GM20000 (cell line): ENCODE measurements around the gene CTDP1.

Source experiments
- DNase-seq: peaks from one replicate; pipeline ENCODE4 v3.0.0; 2012; ENCODE audit warnings: low spot score
- TF ChIP-seq, protein P1 (sequence below): IDR thresholded peaks from 2 replicates; pipeline ENCODE4 v1.5.1; 2012; ENCODE audit warnings: mild to moderate bottlenecking, control low read depth; ENCODE audit errors: extremely low read depth, missing control alignments

Gene CTDP1

DNA sequence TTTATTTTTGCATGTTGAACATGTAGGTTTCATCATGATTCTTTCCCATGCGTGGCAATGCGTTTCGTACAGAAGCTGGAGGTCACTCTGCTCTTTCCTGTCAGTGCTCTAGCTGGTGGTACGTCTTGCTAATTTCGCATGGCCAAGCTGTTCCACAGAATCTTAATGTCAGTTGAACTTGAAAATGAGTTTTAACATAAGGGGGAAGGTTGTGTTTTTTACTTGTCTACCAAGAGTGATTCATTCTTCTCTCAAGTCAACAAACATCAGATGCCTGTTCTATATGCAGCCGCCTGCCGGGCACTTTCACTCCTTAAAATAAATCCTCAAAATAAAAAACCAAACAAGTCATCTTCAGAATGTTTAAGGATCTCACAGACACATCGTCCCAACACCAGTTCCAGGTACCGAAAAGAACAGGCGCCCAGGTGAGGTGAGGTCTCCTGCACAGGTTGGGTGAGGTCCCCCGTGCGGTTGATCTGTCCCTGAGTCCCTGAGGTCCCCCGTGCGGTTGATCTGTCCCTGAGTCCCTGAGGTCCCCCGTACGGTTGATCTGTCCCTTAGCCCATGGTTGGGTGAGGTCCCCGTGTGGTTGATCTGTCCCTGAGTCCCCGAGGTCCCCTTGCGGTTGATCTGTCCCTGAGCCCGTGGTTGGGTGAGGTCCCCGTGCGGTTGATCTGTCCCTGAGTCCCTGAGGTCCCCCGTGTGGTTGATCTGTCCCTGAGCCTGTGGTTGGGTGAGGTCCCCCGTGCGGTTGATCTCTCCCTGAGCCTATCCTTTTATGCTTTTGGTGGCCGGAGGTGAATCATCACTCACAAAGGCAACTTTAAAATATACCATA, 61.1 kb downstream of the CTDP1 start:
- TF ChIP-seq, protein P1, sequence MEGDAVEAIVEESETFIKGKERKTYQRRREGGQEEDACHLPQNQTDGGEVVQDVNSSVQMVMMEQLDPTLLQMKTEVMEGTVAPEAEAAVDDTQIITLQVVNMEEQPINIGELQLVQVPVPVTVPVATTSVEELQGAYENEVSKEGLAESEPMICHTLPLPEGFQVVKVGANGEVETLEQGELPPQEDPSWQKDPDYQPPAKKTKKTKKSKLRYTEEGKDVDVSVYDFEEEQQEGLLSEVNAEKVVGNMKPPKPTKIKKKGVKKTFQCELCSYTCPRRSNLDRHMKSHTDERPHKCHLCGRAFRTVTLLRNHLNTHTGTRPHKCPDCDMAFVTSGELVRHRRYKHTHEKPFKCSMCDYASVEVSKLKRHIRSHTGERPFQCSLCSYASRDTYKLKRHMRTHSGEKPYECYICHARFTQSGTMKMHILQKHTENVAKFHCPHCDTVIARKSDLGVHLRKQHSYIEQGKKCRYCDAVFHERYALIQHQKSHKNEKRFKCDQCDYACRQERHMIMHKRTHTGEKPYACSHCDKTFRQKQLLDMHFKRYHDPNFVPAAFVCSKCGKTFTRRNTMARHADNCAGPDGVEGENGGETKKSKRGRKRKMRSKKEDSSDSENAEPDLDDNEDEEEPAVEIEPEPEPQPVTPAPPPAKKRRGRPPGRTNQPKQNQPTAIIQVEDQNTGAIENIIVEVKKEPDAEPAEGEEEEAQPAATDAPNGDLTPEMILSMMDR, result no peak
- DNase-seq, result no peak

- TF ChIP-seq, protein P1, result no peak
- no peak for DNase-seq
These were observed 61.7 kb downstream of the CTDP1 start for GRCh38 chr18:79741362-79741700.

DNA sequence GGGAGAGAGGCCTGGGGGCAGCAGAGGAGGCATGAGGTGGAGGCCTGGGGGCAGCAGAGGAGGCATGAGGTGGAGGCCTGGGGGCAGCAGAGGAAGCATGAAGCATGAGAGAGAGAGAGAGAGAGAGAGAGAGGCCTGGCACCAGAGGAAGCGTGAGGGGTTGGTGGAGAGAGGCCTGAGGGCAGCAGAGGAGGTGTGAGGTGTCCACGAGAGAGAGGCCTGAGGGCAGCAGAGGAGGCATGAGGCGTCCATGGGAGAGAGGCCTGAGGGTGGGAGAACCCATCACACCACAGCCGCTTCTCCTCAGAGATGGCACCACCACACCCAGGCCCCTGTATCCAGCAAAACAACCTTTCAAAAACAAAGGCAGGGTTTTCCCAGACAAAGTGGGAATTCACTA, 62.5 kb downstream of the CTDP1 start:
- TF ChIP-seq, protein P1, result no peak

GRCh38 chr18:79744625-79745024, 65.0 kb downstream of the CTDP1 start:
- TF ChIP-seq, protein P1, result no peak
- no peak for DNase-seq

More for the DNA sequence above, 62.5 kb downstream of the CTDP1 start:
- DNase-seq, result no peak

- DNase-seq, result no peak
- TF ChIP-seq, protein P1, result no peak
These were observed 67.1 kb downstream of the CTDP1 start for GRCh38 chr18:79746730-79747129.

DNA sequence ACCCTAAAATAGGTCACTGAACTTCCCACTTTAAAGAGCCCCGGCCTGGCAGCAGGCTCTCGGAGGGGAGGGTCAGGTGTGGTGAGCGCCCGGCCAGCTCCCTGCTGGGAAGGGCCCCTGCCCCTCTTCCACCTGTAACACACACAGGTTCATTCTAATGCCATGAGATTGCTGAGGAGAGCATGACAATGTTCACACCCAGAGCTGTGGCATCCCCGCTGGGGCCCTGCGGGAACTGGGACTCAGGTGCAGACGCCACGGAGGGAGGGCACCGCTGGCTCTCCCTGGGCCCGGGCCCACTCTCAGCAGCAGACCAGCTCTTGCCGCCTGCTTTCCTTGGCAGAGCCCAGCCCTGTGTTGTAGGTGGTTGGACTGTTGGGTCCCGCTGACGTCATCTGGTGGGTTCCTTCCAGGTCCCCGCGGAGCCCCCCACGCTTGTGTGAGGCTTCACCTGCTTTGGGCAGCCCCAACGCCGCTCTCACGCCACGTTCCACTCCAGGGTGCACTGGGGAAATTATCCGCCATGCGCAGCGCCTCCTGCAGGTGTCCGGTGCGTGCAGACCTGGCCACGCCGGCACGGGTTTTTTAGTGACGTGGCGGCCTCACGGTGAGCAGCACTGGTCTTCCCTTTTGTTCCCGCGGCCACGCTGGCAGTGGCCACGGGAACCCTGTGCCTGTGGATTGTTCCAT, 67.7 kb downstream of the CTDP1 start:
- no peak for DNase-seq
- TF ChIP-seq, protein P1, result no peak
